Activated T-helper 2 cell treated with anti-CD3 and anti-CD28 coated beads, Interferon-gamma antibody, Interleukin-2, Interleukin-4, amounts not matched to agents 10 μg/mL and 5 μg/mL and 100 μg/mL, durations not matched to agents 14 hours and 24 hours and 36 hours (primary cell): ENCODE measurements around the gene CADPS2. TPM values are rescaled to one million over a fixed set of nuclear protein-coding genes. Genes with fewer than 3 reads are reported as not detected.

ENCODE experiments used
- DNase-seq: peaks from one replicate; pipeline ENCODE4 v3.0.0; 2021; ENCODE audit warnings: low spot score
- H3K27ac Mint-ChIP-seq: one replicate; pipeline ENCODE4 v1.8.0; 2021; ENCODE audit warnings: mixed read lengths
- H3K27me3 Mint-ChIP-seq: one replicate; pipeline ENCODE4 v1.8.0; 2021; ENCODE audit warnings: low read depth, mixed read lengths
- H3K36me3 Mint-ChIP-seq: one replicate; pipeline ENCODE4 v1.8.0; 2021; ENCODE audit warnings: low read depth, mixed read lengths
- H3K4me1 Mint-ChIP-seq: one replicate; pipeline ENCODE4 v1.8.0; 2021; ENCODE audit warnings: low read depth, mixed read lengths
- H3K4me3 Mint-ChIP-seq: one replicate; pipeline ENCODE4 v1.8.0; 2021; ENCODE audit warnings: low read depth, mild to moderate bottlenecking, moderate library complexity, mixed read lengths
- H3K9me3 Mint-ChIP-seq: one replicate; pipeline ENCODE4 v1.8.0; 2021; ENCODE audit warnings: mixed read lengths
- intact Hi-C: fragments of 100-400 bp; cut with micrococcal nuclease; formaldehyde crosslinking; loops from one replicate; pipeline ENCODE4 v1.15.1; 2023
- total RNA-seq: library from RNA; stranded (reverse); gene quantifications from 2 replicates; pipeline ENCODE4 v1.2.3, GENCODE V29; 2022

The CADPS2 gene
- total RNA-seq, 1 donor from 2014 or later = not detected

DNA sequence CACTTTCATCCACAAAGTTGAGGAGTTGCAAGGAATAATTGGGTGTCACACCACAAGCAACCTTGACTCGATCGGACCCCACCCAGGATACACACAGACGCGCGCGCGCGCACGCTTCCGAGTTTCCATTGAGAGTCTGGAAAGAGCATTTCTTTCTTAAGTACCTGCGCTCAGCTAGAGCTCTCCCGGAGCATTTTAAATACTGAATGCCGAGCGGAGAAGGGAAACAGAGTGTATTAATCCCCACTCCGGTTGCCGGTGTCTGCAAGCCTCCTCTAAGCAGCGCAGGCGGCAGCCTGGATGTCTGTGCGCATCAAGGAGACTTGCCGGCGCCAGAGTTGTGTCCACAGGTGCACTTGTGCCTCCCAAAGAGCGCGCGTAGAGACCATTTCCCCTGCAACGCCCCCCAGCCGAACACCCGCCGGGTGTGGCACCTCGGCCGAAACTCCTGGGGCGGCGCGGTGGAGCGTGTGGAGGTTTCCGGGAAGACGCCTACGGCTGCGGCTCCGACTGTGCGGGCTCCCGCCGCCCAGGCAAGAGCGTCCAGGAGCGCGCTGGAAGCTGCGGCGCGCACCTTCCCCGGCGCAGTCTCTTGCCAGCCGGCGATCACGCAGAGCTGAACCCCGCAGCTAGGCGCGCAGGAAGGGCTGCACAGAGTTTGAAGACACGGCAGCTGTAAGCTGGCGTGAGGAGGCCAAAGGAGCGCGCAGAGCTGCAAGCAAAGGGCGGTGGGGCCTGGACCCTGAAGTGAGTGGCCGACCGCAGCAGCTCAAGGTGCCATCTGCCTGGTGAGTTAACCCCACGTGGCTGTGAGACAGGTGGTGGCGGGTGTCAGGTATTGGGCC lies 580.6 kb downstream of the CADPS2 start:
- intact Hi-C loops = loop anchor here (10.0 kb wide), 1 partner anchor 431 kb away; the partner anchor contains the start of gene PTPRZ1
- no peaks in the 10 kb centered on the region for H3K9me3 Mint-ChIP-seq
- H3K36me3 Mint-ChIP-seq = no peaks in the 10 kb centered on the region
- peaks cover 83% of the 10 kb centered on the region for H3K27me3 Mint-ChIP-seq
- H3K27ac Mint-ChIP-seq = no peak overlapping the region
- DNase-seq = no peak
- no peaks in the 10 kb centered on the region for H3K4me1 Mint-ChIP-seq
- H3K4me3 Mint-ChIP-seq = no peak overlapping the region

DNA sequence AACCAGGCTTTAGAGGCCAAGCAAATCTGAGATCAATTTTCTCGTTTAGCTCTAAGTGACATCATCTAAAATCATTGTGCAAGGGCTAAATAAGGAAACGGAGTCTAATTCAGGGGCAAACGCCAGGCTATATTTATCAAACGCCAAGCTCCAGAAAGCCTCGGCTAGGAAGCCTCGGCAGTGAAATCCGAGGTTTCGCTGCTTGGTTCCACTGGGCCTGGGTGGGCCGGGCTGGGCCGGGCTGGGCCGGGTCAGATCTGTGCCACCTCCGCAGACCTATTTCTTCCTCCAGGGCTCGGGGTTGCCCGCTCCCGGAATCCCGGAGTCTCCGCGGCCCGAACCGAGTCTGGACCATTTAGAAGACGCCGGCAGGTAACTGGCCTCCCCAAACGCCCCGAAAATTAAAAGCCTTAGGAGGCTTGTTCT lies 581.3 kb downstream of the CADPS2 start:
- no peak for DNase-seq
- H3K36me3 Mint-ChIP-seq = no peaks in the 10 kb centered on the region
- H3K9me3 Mint-ChIP-seq = no peaks in the 10 kb centered on the region
- no peak overlapping the region for H3K4me3 Mint-ChIP-seq
- H3K4me1 Mint-ChIP-seq = no peaks in the 10 kb centered on the region
- H3K27ac Mint-ChIP-seq = no peak overlapping the region
- peaks cover 87% of the 10 kb centered on the region for H3K27me3 Mint-ChIP-seq
- intact Hi-C loops = loop anchor here (5.0 to 10.0 kb wide), 2 partner anchors 430 to 582 kb away; partner anchors contain the start of genes CADPS2 and PTPRZ1

DNA sequence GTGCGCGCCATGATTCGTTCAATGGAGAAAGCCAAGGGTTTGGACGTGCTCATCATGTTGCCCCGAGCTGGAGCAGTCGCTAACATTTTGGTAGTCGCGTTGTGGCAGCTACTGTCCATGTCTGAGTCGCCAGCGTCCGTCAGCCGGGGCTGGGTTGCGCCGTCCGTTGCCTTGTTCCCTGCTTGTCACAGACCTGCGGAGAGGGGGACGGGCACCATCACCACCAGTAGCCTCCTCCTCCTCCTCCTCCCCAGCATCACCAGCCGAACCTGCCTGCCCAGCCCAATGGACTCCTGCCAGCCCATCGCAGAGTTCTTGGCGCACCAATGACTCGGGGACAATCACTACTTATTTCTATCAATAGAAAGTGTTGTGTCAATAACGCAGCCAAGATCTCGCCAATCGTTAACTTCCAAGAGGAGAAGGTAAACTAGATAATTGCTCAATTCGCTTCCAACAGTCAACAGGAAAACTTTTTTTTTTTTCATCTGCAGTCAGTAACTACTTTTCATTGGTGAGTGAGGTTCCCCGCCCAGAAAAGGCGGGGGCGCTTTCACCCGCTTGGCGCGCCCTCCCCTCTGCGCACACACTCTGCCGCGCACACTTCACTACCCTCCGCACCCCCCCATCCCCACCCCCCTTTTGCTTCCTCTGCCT lies 581.8 kb downstream of the CADPS2 start, which contains the start of gene FEZF1:
TSS of gene FEZF1 (minus strand) at position 432 of the 657 bp plus-strand sequence. CDS start at position 119, 313 bp downstream.
- H3K4me1 Mint-ChIP-seq = no peaks in the 10 kb centered on the region
- intact Hi-C loops = loop anchor here (5.0 to 10.0 kb wide), 2 partner anchors 430 to 583 kb away; partner anchors contain the start of genes CADPS2 and PTPRZ1
- DNase-seq = no peak
- H3K9me3 Mint-ChIP-seq = no peaks in the 10 kb centered on the region
- no peak within 1 kb of the TSS for H3K4me3 Mint-ChIP-seq
- H3K27me3 Mint-ChIP-seq = peaks cover 87% of the 10 kb centered on the region
- H3K27ac Mint-ChIP-seq = no peak within 1 kb of the TSS
- no peaks in the 10 kb centered on the region for H3K36me3 Mint-ChIP-seq

DNA sequence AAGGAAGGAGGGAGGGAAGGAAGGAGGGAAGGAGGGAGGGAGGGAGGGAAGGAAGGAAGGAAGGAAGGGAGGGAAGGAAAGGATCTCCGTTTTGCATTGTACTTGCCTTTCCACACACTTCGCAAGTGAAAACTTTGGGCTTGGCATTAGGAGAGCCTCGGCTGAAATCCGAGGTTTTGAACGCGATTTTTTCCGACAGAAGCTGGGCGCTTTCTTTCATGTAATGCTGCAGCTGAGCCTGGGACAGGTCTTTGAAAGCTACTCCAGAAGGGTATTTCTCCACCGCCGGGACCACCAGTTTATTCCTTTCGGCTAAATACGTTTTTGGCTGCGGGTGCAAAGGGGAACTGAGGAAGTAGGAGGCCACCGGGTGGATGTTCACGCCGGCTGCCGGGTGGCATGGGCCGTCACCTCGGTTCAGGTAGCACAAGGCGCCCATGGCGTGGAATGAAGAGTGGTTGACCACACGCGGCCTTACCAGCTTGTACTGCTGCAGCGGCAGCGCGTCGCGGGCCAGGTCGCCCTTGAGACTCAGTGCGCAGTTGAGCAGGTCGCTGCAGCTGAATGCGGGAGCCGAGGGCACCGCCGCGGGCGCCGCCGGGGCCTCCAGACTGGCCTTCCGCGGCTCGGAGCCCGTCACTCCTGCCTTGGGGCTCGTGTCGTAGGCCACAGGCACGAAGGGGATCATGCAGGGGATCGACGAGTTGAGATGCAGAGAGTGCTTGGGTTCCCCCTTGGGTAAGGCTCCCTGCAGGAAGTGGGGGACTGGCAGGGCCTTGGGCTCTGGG lies 582.5 kb downstream of the CADPS2 start:
- no peaks in the 10 kb centered on the region for H3K9me3 Mint-ChIP-seq
- no peaks in the 10 kb centered on the region for H3K36me3 Mint-ChIP-seq
- no peak overlapping the region for H3K27ac Mint-ChIP-seq
- intact Hi-C loops = loop anchor here (2.0 to 10.0 kb wide), 3 partner anchors 13 to 584 kb away; partner anchors contain the start of genes CADPS2 and PTPRZ1
- peaks cover 87% of the 10 kb centered on the region for H3K27me3 Mint-ChIP-seq
- no peak overlapping the region for H3K4me3 Mint-ChIP-seq
- no peak for DNase-seq
- no peaks in the 10 kb centered on the region for H3K4me1 Mint-ChIP-seq

DNA sequence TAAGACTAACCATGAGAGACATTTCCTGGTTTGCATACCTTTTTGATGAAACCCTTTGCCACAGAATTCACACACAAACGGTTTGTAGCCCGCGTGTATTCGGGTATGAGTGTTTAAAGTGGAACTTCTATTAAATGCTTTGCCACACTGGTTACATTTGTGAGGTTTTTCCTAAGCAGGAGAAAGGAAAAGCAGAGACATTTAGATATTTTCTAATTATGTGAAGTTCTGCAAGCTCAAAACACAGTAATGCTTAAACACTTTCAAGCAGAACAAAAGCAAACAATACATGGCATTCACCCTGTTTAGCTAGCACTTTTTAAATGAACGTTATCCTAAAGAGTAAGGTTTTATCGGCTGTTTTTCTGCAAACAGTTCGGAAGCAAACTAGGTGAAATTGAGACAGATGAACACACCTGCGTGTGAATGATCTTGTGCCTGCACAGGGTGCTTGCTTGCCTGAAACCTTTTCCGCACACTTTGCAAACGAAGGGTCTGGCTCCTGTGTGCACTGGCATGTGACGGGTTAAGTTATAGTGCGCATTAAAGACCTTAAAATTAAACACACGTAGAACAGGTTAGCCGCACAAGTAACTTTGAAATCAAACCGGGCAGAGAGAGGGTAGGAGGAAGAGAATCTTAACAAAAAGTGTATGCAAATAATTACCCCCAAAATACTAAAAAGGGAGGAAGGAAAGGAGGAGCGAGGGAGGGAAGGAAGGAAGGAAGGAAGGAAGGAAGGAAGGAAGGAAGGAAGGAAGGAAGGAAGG lies 583.3 kb downstream of the CADPS2 start:
- H3K4me1 Mint-ChIP-seq = no peaks in the 10 kb centered on the region
- H3K27me3 Mint-ChIP-seq = peaks cover 90% of the 10 kb centered on the region
- H3K27ac Mint-ChIP-seq = no peak overlapping the region
- H3K36me3 Mint-ChIP-seq = no peaks in the 10 kb centered on the region
- DNase-seq = no peak
- no peak overlapping the region for H3K4me3 Mint-ChIP-seq
- H3K9me3 Mint-ChIP-seq = no peaks in the 10 kb centered on the region
- intact Hi-C loops = loop anchor here (2.0 to 10.0 kb wide), 3 partner anchors 14 to 584 kb away; partner anchors contain the start of genes CADPS2 and PTPRZ1

DNA sequence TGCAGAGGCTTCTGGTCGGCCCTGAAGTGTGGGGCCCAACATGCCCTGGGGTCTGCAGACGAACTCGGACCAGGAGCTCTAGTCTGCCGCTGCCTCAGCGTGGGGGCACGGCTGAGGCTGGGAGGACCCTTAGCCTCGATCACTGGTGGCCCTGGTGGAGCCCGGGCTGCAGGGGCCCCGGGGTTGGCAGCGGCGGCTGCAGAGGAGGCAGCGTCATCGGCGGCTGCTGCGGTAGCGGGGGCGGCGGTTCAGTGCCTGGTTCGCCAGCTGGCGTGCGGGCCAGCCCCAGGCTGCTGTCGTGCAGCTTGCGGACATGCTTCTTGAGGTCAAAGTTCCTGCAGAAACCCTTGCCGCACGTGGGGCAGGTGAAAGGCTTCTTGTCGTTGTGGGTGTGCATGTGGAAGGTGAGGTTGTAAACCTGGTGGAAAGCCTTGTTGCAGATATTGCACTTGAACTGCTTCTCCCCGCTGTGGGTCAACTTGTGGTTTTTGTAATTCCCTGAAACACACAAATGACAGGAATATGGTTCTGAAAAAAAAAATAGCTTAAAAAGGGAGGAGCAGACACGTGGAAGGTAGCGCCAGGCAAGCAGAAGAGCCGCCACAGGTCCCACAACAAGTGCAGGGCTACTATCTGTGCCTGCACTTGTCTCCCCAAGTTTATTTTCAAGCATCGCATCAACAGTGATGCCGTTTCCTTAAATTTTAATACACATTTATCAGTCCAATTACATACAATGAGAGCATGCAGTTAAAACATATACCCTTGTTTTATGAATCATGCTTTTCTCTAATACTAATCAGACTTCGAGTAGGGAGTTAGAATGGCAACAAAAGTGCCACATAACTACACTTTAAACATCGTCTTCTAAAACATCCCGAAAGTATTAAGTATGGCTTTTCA lies 584.2 kb downstream of the CADPS2 start:
- Mint-ChIP-seq H3K4me3 (no peak overlapping the region), H3K27me3 (peaks cover 82% of the 10 kb centered on the region), H3K9me3 (no peaks in the 10 kb centered on the region), H3K36me3 (no peaks in the 10 kb centered on the region), H3K27ac (no peak overlapping the region), H3K4me1 (no peaks in the 10 kb centered on the region)
- no peak for DNase-seq
- intact Hi-C loops = loop anchor here (2.0 to 10.0 kb wide), 3 partner anchors 15 to 585 kb away; partner anchors contain the start of genes CADPS2 and PTPRZ1

DNA sequence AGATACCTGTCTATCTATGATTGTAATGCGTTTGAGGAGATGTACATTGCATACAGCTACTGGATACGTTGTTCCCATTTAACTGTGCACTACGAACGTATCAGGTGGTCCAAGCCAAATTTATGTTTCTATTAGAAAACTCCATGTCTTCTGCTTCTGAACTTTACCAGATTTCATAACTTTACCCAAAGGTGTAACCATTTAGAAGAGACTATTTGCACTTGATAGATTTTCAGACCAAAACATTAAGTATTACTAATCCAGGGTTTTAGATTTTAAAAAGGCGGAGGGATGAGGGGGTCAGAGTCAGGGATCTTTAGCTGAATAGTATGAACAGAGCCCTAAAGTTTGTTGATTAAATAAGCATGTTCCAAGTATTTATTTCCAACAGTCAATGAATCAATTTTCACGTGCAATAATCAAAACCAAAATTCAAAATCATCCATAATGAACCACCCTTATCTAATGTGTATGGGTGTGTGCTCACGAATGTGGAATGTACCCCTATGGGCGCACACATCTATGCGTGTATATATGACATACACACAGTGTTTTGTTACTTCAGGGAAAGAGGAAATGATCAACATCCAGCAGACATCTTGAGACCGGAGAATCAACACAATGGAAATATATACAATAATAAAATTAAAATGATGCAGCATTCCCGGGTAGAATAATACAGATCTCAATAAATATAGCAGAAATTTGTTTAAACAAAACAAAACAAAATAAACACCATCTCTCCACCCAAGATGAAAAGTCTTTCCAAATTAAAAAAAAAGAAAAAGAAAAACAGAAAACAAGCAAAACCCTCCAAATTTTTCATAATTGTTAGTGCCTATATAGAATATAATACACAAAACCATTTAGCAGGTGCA lies 585.1 kb downstream of the CADPS2 start:
- intact Hi-C loops = loop anchor here (5.0 to 10.0 kb wide), 2 partner anchors 426 to 586 kb away; partner anchors contain the start of genes CADPS2 and PTPRZ1

DNA sequence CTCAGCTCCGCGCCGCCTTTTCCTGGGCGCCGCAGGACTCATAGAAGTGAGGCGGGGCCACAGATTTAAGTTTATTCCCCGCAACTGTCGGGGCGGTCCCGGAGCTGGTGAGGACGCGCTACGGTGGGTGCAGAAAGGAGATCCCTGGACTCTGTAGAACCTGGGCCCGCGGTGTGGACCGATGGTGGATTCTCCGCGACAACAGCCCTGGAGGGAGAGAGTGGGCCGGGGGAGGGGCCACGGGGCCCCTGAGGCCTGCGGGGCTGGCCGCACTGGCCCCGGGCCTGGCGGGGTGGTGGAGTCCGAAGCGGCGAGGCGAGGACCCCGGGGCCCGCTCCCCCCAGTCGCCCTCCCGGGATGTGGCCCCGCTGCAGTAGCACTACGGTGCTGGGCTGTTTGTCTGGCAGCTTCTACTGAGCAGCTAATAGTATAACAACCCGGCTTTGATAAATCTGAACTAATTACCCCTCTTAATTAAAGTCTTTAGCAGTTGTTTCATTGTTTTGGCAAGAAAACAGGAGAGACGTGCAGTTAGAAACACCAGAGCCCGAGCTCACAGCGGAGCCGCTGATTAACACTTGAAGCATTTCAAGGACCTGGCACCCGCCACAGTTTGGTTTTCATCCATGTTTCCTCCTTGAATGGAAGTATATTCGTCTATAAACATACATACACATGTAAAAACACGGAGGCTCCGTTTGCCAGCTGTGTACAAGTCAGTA lies 585.9 kb downstream of the CADPS2 start:
- Mint-ChIP-seq H3K9me3 (no peaks in the 10 kb centered on the region), H3K4me1 (no peaks in the 10 kb centered on the region), H3K27me3 (peaks cover 65% of the 10 kb centered on the region), H3K4me3 (no peak overlapping the region), H3K27ac (no peak overlapping the region), H3K36me3 (no peaks in the 10 kb centered on the region)
- no peak for DNase-seq
- intact Hi-C loops = loop anchor here (5.0 to 10.0 kb wide), 2 partner anchors 426 to 587 kb away; partner anchors contain the start of genes CADPS2 and PTPRZ1

More for the DNA sequence above, 585.1 kb downstream of the CADPS2 start:
- DNase-seq = no peak
- Mint-ChIP-seq H3K36me3 (no peaks in the 10 kb centered on the region), H3K27me3 (peaks cover 74% of the 10 kb centered on the region), H3K9me3 (no peaks in the 10 kb centered on the region), H3K4me3 (no peak overlapping the region), H3K27ac (no peak overlapping the region), H3K4me1 (no peaks in the 10 kb centered on the region)

DNA sequence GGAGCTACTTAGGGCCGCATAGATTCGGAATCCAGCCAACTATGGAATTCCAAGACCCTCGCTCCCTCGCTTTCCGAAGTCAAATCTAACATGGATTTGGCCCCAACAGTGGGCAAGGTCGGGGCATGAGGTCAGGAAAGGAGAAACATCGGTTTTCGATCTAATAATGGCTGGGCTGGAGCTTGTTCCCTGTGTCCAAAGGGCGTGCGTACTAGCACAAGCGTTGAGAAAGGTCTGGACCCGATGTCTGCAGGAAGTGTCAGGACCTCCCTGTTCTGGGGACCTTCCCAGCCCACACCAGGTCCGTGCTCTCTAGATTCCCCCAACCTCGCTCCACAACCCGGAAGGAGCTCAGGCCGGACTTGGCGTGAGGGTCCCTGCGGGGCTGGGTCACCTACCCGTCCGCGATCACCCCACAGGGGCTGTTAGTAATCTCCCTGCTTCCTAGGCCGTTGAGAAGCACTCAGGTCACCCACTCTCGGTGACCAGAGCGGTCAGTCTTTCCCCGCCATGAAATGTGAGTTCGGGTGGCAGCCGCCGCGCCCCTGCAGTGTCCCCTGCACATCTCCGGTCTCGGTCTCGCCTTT lies 586.5 kb downstream of the CADPS2 start:
- Mint-ChIP-seq H3K4me1 (no peaks in the 10 kb centered on the region), H3K27me3 (peaks cover 61% of the 10 kb centered on the region), H3K36me3 (no peaks in the 10 kb centered on the region), H3K4me3 (no peak overlapping the region), H3K27ac (no peak overlapping the region), H3K9me3 (no peaks in the 10 kb centered on the region)
- no peak for DNase-seq
- intact Hi-C loops = loop anchor here (5.0 to 10.0 kb wide), 2 partner anchors 425 to 588 kb away; partner anchors contain the start of genes CADPS2 and PTPRZ1
